Right lobe of liver (tissue), 4 donors: ENCODE data around the gene KIF1A.

ENCODE experiments used
- CTCF ChIP-seq, 4 donors: fragments of 200-600 bp in 3 of 4; fragments of 450-650 bp in 1 of 4; IDR thresholded peaks; one replicate each; pipeline versions ENCODE4 v1.5.1 to v1.8.0; 2016 to 2022; ENCODE audit warnings: antibody characterized with exemption in 4 of 4, mild to moderate bottlenecking in 2 of 4
- POLR2A ChIP-seq: fragments of 450-650 bp; IDR thresholded peaks from one replicate; pipeline ENCODE4 v1.6.1; 2017; ENCODE audit warnings: antibody characterized with exemption, mild to moderate bottlenecking
- donor health status: DM: no; HTN: no; CAD: no.
- donor health status: DM: no; HTN: no; CAD: no.
- donor health status: DM: no; HTN: yes; CAD: no.

- TF ChIP-seq POLR2A (no peak), CTCF (IDR thresholded peaks at IDR 0.05) (no peak)
Measured at GRCh38 chr2:240786871-240787311, 33.1 kb downstream of the KIF1A start.
